Panc1 (cell line): Measurements from ENCODE around the gene GRIP2. TPM values are rescaled to one million over a fixed set of nuclear protein-coding genes. Genes with fewer than 3 reads are reported as not detected.

Source experiments
- ATAC-seq: fragments of 200-7000 bp; cut with Tn5 transposase; 2 replicates; pipeline ENCODE4 v1.9.1; 2020; ENCODE audit warnings: mild to moderate bottlenecking, moderate library complexity
- BruUV-seq: library from RNA; stranded (reverse); fragments of 400-500 nt; replicated peaks from 2 replicates; lab custom pipeline; 2021; lab: Mats Ljungman, UMichigan
- CTCF ChIA-PET: fragments of 300-600 bp; sonication (Branson Sonifier 250); formaldehyde crosslinking; loops from one replicate; lab custom pipeline; 2022; ENCODE audit warnings: antibody characterized with exemption; lab: Charles Lee
- POLR2A ChIA-PET: fragments of 300-600 bp; sonication (Branson Sonifier 250); formaldehyde crosslinking; loops from one replicate; lab custom pipeline; 2022; ENCODE audit warnings: antibody characterized with exemption; lab: Charles Lee
- DNase-seq: peaks from one replicate; pipeline ENCODE4 v3.0.0-alpha.2; 2010; ENCODE audit warnings: low read depth, low spot score
- H3K27ac ChIP-seq: 2 replicates; pipeline ENCODE4 v1.5.1; 2011; ENCODE audit warnings: mild to moderate bottlenecking, low read length, inconsistent platforms
- H3K27me3 ChIP-seq: fragments of 200-500 bp; sonication (Bioruptor generic); 2 replicates; pipeline ENCODE4 v1.6.0; 2014; ENCODE audit warnings: low read length, inconsistent platforms; ENCODE audit not compliant: control insufficient read depth, insufficient read depth
- H3K36me3 ChIP-seq: fragments of 200-500 bp; sonication (Bioruptor generic); 2 replicates; pipeline ENCODE4 v1.5.1; 2014; ENCODE audit warnings: inconsistent platforms, mild to moderate bottlenecking, low read length, moderate library complexity; ENCODE audit not compliant: control insufficient read depth, insufficient read depth
- H3K4me1 ChIP-seq: 2 replicates; pipeline ENCODE4 v1.5.1; 2011; ENCODE audit warnings: inconsistent platforms, mild to moderate bottlenecking, low read length, moderate library complexity; ENCODE audit not compliant: control insufficient read depth, insufficient read depth
- H3K4me3 ChIP-seq, 2 experiments: 2 replicates each; pipeline ENCODE4 v1.5.1; 2011 to 2012; ENCODE audit warnings: low read depth in 2 of 2, low read length in 2 of 2, mild to moderate bottlenecking in 2 of 2, inconsistent platforms in 1 of 2, moderate library complexity in 1 of 2
- H3K9me3 ChIP-seq: fragments of 200-500 bp; sonication (Bioruptor generic); 2 replicates; pipeline ENCODE4 v1.5.1; 2014; ENCODE audit warnings: low read depth, mild to moderate bottlenecking, inconsistent platforms, low read length, moderate library complexity; ENCODE audit not compliant: control insufficient read depth, insufficient read depth
- POLR2AphosphoS5 ChIP-seq: IDR thresholded peaks from 2 replicates; pipeline ENCODE4 v1.6.1; 2012; ENCODE audit warnings: mild to moderate bottlenecking, low read depth, low read length, moderate library complexity
- SIN3A ChIP-seq: IDR thresholded peaks from 2 replicates; pipeline ENCODE4 v1.6.1; 2012; ENCODE audit warnings: low read depth, mild to moderate bottlenecking, low read length, moderate library complexity, borderline replicate concordance; ENCODE audit not compliant: insufficient read depth
- TCF7L2 ChIP-seq: IDR thresholded peaks from 2 replicates; pipeline ENCODE4 v1.6.1; 2011; ENCODE audit warnings: mild to moderate bottlenecking, low read depth, low read length, inconsistent platforms
- in situ Hi-C: cut with HindIII; loops from 2 replicates; pipeline ENCODE4 v1.10.0; 2016; ENCODE audit warnings: low sequenced_read_pairs, low pct_unique_long_range_greater_than_20kb
- intact Hi-C: fragments of 100-400 bp; cut with micrococcal nuclease; formaldehyde crosslinking; loops from one replicate; pipeline ENCODE4 v1.10.0; 2022; ENCODE audit not compliant: unreplicated experiment
- total RNA-seq: library from RNA; stranded (reverse); gene quantifications from one replicate; pipeline ENCODE4 v1.2.1, GENCODE V29; 2021; ENCODE audit not compliant: unreplicated experiment
- TF ChIP-seq, protein P1 (sequence below): fragments of 450-650 bp; IDR thresholded peaks from 2 replicates; pipeline ENCODE4 v1.5.1; 2017; ENCODE audit warnings: mild to moderate bottlenecking
- TF ChIP-seq, protein P2 (sequence below), 2 experiments: IDR thresholded peaks; 2 replicates each; pipeline ENCODE4 v1.6.1; 2011 to 2012; ENCODE audit warnings: low read depth in 2 of 2, control low read depth in 1 of 2, low read length in 1 of 2, mild to moderate bottlenecking in 1 of 2, moderate library complexity in 1 of 2; ENCODE audit not compliant: insufficient read depth in 1 of 2

Gene GRIP2
- total RNA-seq, 1 experiment from 2014 or later, result 6.5 TPM

- BruUV-seq, result no TSS peak
- no peak overlapping the region for H3K4me3 ChIP-seq
- intact Hi-C loops (loop anchor here (10.0 kb wide), 1 partner anchor 46 kb away; the partner anchor contains the start of gene SLC6A6), in situ Hi-C loops (no loop called here)
- POLR2A ChIA-PET, result interaction anchor here (0.9 kb wide), 1 partner anchor 14 kb away, joined by 3 read pairs; no protein-coding TSS in a partner anchor
- H3K27ac ChIP-seq, result 0 out of 2 replicates have a peak overlapping the region, but pooled peaks have one; percentile 19
- no peak for ATAC-seq
- DNase-seq, result no peak
- H3K9me3 ChIP-seq, result no peaks in the 10 kb centered on the region
- no peaks in the 10 kb centered on the region; the same call in none of the 2 replicates for H3K36me3 ChIP-seq
- TF ChIP-seq TCF7L2 (no peak), POLR2AphosphoS5 (no peak), SIN3A (no peak)
- TF ChIP-seq, protein P1, sequence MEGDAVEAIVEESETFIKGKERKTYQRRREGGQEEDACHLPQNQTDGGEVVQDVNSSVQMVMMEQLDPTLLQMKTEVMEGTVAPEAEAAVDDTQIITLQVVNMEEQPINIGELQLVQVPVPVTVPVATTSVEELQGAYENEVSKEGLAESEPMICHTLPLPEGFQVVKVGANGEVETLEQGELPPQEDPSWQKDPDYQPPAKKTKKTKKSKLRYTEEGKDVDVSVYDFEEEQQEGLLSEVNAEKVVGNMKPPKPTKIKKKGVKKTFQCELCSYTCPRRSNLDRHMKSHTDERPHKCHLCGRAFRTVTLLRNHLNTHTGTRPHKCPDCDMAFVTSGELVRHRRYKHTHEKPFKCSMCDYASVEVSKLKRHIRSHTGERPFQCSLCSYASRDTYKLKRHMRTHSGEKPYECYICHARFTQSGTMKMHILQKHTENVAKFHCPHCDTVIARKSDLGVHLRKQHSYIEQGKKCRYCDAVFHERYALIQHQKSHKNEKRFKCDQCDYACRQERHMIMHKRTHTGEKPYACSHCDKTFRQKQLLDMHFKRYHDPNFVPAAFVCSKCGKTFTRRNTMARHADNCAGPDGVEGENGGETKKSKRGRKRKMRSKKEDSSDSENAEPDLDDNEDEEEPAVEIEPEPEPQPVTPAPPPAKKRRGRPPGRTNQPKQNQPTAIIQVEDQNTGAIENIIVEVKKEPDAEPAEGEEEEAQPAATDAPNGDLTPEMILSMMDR, result no peak
- TF ChIP-seq, protein P2, sequence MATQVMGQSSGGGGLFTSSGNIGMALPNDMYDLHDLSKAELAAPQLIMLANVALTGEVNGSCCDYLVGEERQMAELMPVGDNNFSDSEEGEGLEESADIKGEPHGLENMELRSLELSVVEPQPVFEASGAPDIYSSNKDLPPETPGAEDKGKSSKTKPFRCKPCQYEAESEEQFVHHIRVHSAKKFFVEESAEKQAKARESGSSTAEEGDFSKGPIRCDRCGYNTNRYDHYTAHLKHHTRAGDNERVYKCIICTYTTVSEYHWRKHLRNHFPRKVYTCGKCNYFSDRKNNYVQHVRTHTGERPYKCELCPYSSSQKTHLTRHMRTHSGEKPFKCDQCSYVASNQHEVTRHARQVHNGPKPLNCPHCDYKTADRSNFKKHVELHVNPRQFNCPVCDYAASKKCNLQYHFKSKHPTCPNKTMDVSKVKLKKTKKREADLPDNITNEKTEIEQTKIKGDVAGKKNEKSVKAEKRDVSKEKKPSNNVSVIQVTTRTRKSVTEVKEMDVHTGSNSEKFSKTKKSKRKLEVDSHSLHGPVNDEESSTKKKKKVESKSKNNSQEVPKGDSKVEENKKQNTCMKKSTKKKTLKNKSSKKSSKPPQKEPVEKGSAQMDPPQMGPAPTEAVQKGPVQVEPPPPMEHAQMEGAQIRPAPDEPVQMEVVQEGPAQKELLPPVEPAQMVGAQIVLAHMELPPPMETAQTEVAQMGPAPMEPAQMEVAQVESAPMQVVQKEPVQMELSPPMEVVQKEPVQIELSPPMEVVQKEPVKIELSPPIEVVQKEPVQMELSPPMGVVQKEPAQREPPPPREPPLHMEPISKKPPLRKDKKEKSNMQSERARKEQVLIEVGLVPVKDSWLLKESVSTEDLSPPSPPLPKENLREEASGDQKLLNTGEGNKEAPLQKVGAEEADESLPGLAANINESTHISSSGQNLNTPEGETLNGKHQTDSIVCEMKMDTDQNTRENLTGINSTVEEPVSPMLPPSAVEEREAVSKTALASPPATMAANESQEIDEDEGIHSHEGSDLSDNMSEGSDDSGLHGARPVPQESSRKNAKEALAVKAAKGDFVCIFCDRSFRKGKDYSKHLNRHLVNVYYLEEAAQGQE (IDR thresholded peaks at IDR 0.05; ENCODE audit: insufficient read depth in 1 of 2, low read depth in 2 of 2, low read length in 1 of 2), result no peak
- CTCF ChIA-PET, result interaction anchor here (0.6 kb wide), 1 partner anchor 46 kb away, joined by 3 read pairs; no protein-coding TSS in a partner anchor
- no peaks in the 10 kb centered on the region for H3K27me3 ChIP-seq
- peaks cover 37% of the 10 kb centered on the region for H3K4me1 ChIP-seq
Observed at GRCh38 chr3:14450506-14450905, 89.6 kb downstream of the GRIP2 start.

DNA sequence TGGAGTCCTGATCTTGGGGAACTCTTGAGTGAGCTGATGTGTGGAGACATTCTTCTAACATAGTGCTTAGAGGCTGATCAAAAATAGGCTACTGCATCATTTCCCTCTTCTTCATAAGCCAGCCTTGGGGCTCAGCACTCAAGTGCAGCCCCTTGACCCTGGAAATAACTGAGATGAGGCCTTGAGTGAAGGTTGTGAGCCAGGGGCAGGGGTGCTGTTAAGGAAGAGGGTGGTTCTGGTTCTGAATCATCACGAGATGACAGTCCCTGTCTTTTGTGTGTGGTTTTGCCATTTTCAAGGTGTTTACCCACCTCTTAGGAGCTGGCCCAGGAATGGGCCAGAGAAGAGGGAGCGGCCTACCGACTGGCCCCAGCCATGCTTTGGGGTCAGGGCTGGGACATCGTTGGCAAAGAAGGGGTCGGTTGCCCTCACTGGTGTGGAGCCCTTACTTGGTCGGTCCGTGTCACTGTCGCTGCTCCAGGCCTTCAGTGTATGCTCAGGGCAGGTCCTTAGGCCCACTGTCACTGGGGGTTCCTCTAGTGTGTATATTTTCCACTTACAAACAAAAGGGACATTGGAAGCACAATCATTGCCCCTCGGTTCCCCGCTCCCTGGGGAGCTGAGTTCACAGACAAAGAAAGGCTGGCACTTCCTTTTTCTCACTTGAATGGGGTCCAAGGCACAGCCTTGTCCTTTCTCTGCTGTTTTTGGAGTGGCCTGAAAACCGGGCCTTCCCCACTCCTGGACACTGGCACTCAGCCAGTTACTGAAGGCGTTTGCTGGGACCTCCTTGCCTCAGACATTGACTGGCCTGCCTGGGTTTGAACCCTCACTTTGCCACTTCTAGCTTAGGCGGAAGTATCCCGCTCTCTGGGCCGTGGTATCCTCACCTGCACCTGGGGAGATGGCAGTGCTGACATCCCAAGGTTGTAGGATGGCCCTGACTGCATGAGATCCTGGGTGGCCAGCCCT is 91.1 kb downstream of the GRIP2 start:
- no peak for DNase-seq
- Histone ChIP-seq H3K9me3 (no peaks in the 10 kb centered on the region), H3K27me3 (no peaks in the 10 kb centered on the region), H3K4me3 (no peak overlapping the region), H3K4me1 (peaks cover 23% of the 10 kb centered on the region), H3K36me3 (no peaks in the 10 kb centered on the region; the same call in none of the 2 replicates), H3K27ac (no peak overlapping the region)
- in situ Hi-C loops, result no loop called here
- POLR2A ChIA-PET, result no interaction called here
- TF ChIP-seq SIN3A (no peak), POLR2AphosphoS5 (no peak), TCF7L2 (no peak)
- TF ChIP-seq, protein P2 (IDR thresholded peaks at IDR 0.05; ENCODE audit: insufficient read depth in 1 of 2, low read depth in 2 of 2, low read length in 1 of 2), result no peak
- TF ChIP-seq, protein P1, result no peak
- no peak for ATAC-seq
- intact Hi-C loops, result no loop called here
- BruUV-seq, result no TSS peak
- CTCF ChIA-PET, result no interaction called here
